Stimulated activated CD4-positive, alpha-beta T cell treated with anti-CD3 and anti-CD28 coated beads, TNF-alpha, amount 100 ng/mL, for 48 hours (primary cell): Measurements from ENCODE around the gene ZAP70.
"Not testable (repeated sequence)": the region's sequence is repeated elsewhere in the genome, so short reads cannot be mapped to it uniquely, and the experiment has no call there.

Source experiments
- DNase-seq, 3 donors: peaks; one replicate each; pipeline ENCODE4 v3.0.0-alpha.2; 2020; ENCODE audit warnings: low read depth in 3 of 3

Gene ZAP70

DNA sequence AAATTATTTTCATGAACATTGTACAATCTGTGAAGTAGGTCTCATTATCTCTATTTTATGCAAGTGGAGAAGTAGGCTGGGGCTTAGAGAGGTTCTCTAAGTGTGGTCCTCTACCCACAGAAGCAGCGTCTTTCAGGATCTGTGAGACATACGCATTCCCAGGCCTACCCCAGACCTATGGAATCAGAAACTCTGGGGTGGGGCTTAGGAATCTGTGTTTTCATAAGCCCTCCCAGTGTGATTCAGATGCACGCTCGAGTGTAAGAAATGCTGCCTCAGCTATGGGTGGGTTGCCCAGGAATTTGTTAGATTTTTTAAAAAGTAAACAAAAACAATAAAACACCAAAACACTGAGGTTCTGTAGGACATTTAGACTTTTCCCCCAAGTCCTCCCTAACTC is 14.8 kb upstream of the ZAP70 start:
- no peak for DNase-seq

DNA sequence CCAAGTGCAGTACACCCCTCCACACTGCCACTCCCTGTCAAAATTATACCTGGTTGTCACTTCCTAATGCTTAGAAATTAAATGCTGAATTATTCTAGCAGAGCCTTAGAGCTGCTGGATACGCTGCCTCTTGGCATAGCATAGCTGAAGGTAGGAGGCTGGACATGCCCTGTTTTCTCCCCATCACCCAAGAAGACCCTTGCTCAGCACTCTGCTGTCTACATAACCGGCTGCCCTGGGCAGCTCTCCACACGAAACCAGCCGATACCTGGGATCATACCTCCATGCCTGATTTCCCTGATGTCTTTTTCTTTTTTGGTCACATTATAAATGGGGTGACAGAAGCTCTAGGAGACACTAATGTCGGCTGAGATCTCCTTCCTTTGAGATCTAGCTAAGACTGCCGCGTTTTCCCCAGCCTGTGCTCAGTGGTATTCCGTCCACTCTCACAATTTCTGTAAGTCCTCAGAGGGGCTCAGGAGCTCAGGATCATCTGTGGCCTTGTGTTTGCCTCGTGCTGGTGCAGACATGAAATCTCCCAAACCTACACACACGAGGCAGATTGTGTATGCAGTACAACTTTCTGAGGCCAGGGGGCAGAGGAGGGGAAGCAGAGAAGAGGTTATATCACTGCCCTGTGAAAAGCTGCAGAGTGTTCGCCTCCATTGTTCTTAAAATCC is 13.5 kb upstream of the ZAP70 start:
- peak in 2 of 3 donors; percentile 43 to 50 for DNase-seq

DNA sequence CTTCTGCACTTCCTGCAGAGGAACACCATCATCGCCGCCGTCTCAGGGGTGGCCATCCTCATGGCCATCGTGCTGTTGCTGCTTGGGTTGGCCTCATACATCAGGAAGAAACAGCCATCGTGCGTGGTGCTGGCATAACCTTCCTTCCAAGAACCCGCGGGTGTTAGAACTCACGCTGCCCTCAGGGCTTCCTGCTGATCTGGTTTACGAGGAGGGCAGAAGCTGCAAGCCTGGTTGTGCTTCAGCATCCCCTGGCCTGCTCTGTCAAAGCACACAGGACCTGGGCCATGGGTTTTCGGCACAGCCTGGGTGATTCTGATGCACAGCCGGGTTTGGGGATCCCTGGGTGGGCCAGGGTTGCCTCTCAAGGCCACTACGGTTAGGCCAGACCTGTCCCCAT is 12.2 kb upstream of the ZAP70 start:
- no peak for DNase-seq

DNA sequence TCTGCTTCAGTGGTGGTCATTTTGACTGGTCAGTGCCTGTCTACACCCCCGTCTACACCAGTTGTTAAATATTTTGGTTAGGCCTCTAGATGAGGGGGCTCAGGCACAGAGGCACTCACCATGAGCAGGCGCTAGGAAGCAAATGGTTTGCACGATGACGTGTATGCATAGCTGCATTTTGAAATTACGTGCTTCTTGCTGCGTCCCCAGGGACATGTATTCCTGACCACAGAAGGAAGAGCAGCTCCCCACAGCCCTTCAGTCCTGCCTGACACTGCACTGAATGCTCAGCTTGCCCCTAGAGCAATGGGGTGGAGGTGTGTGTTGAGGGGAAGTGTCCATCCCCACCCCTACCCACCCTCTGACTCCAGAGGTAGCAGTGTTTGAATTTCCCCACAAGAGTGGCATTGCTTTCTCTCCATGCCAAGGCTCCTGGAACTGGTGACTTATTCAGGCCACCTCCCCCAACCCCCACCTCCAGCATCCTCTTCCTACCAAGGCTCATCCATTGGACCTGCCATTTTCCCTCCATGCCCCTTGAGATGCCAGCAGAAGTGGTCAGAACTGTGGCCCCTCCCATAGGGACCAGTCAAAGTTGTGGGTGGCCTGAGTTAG is 11.4 kb upstream of the ZAP70 start:
- no peak for DNase-seq

DNA sequence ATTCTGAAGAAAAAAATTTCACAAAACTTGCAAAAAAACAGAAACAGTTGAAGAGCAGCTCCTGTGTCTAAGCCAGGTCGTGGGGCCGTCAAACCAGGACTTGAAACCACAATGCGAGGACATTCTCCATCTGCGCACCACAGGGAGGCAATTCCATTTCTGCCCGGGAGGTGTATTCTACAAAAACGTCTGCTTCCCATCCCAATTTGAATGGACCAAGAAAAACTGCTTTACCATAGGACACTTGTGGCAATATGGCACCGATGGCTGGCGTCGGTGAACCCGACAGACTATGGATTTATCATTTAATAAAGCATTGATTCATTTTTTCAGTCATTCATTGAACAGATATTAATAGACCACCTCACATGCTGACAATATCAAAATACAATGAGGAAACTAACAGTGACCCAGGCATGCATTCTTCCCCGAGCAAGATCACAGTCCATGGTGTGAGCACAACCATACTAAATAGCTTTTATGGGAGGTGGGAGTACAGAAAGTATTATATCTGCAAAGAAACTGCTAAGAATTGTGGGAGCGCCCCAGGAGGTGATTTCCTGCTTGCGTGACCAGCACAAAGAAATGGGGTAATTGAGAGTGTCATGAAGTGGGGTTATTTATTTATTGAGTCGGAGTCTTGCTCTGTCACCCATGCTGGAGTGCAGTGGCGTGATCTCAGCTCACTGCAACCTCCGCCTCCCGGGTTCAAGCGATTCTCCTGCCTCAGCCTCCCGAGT is 10.5 kb upstream of the ZAP70 start:
- DNase-seq = no peak

DNA sequence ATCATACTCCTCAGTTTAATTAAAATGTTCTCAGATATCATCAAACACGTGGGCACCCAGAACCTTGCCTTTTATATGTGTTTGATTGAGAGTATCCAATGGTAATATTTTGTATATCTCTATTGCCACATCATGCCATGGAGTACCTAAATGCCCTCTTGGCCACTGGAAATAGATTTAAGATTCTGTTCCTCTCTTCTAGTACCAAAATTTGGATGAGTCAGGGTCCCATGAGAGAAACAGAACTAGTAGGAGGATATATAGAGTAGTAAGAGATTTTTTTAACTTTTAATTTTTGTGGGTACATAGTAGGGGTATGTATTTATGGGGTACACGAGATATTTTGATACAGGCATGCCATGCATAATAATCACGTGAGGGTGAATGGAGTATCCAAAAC is 9.6 kb upstream of the ZAP70 start:
- DNase-seq = no peak

DNA sequence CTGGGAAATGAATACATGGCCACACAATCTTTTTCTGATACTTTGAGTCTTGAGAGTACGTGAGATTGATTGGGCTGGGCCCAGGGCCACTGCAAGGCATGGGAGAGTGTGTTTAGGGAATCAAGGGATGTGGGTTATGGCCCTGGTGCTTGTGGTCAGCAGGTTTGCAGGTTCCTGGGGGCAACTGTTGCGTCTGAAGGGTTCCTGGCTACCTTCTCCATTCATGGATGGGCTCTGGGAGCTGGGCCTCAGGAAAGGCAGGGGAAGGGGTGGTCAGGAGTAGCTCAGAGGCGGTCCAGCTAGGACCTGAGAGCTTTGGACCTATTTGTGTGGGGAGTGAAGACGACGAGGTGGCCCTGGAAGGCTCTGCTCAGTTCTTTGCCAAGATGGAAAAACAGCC is 8.4 kb upstream of the ZAP70 start:
- DNase-seq = no peak

DNA sequence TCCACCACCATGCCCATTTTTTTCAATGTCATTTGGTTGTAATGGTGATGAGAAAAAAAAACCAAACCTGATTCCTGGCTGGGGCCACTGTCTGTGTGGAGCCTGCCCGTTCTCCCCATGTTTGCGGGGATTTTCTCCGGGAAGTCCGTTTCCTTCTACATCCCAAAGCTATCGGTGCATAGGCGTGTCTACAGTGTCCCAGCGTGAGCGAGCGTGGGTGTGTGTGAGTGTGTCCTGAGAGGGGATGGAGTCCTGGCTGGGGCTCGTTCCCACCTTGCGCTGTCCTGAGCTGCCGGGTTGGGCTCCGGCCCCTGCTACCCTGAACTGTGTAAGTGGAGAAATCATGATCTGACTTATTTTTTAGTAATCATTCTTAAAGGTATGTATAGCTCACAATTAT is 7.3 kb upstream of the ZAP70 start:
- DNase-seq = no peak

DNA sequence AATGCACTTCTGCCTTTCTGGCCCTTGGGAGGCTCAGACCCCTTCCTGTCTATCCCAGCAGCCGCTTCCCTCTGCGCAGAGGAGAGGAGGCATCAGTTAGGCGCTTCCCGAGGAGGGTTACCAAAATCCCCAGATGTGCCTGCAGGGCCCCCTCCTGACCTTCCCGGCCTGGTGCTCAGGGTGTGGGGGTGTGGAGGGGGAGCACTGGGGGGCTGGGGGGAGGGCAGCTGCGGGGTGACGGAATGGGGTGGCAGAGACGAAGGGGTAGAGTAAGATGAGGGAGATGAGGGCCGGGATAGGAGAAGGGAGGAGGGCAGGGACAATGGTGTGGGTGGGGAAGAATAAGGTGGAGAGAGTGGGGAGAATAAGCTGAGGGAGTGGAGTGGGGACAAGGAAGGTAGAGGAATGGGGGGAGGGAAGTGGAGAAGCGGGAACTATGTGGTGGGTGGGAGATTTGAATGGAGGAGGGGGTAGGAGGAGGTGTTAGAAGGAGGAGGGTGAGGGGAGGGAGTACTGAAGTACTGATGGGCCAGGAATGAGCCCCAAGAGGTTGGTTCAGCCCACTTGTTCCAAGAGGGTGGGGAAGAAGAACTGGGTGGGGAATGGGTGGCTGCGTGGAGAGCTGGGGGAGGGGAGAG is 6.5 kb upstream of the ZAP70 start:
- DNase-seq = no peak

DNA sequence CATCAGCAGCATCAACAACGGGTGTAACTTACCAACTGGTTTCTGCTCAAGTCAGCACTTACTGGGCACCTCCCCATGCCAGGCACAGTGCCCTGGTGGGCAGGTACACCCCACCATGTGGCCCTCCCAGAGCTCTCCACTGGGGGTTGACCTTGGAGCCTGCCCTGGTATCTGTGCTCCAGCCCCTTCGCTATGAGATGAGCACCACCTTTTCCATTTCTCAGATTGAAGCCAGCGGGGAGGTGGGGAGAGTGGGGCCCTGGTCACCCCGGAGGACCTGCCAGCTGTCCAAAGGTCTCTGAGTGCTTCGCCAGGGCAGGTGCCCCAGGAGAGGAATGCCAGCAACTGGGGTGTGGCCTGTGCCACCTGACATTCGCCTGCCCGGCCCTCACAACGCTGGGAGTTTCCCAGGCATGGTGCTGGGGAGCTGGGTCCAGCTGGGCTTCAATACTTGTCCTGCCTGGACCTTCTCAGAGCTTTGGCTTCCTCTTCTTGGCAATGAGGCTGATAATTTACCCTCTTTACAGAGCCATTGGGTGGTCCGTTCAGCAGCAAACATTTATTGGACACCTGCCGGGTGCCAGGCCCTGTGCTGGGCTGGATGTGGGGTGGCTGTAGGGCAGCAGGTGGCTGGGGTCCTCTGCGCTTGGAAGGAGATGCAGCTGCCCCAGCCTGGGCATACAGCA is 5.9 kb upstream of the ZAP70 start:
- DNase-seq = no peak

DNA sequence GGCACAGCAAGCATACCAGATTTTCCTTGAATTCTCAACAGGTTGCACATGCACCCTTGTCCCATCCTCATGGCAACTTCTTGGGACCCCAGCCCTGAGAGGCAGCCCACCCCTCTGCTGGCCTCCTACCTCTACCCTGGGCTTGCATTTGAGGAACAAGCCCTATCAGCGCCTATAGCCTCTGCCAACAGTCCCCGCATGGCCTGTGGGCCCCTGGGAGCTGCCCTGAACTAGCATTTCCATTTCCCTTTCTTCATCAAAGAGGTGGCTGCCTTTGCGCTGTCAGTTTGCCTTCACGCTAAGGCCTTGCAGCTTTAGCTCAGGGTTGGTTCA is 5.4 kb upstream of the ZAP70 start:
- no peak for DNase-seq

DNA sequence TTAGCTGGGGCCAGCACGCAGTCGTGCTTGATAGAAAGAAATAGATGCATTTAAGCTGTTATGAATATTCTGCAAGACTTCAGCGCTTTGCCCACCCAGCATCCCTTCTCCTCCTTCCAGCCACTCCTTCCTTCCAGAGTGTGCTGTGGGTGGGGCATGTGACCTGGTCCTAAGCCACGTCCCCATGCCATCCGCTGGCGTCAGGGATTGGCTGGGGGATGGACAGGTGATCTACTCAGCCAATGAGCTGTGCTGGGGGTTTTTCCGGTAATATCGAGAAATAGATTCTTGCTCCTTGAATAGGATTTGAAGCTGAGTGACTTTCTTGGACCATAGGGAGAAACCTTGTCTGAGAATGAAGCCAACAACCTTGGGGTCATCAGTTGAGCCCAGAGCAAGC is 4.8 kb upstream of the ZAP70 start:
- no peak for DNase-seq

DNA sequence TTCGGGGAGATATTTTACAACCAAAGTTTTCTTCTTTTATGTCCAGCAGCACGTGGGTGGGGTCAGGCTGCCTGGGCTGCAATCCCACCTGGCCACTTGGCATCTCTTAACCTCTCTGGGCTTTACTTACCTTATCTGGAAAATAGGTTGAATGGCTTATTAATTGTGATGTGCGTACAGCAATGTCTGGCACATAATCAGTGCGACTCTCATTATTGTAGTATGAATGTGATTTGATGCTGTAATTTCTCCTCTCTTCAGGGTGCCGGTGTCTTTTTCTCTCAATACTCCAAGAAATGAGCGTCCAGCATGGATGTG is 2.0 kb upstream of the ZAP70 start:
- DNase-seq = no peak

DNA sequence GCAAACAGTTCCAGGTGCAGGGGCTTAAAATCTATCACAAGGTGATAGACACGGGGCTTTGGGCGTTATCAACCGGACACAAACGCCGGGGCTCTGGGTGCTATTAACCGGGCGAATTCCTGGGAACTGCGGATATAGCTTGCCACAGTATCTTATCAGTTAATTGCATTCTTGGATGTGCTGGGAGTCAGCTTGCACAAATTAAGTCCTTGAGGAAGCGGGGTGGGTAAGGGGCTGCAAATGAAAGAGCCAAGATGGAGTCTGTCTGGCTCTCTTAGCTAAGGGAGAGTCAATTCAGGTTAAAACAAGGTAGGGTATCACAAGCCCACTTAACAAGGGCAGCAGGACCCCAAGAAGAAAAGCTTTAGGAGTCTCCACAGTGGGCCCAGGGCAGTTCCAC is 1.2 kb upstream of the ZAP70 start:
- not testable (repeated sequence) for DNase-seq

DNA sequence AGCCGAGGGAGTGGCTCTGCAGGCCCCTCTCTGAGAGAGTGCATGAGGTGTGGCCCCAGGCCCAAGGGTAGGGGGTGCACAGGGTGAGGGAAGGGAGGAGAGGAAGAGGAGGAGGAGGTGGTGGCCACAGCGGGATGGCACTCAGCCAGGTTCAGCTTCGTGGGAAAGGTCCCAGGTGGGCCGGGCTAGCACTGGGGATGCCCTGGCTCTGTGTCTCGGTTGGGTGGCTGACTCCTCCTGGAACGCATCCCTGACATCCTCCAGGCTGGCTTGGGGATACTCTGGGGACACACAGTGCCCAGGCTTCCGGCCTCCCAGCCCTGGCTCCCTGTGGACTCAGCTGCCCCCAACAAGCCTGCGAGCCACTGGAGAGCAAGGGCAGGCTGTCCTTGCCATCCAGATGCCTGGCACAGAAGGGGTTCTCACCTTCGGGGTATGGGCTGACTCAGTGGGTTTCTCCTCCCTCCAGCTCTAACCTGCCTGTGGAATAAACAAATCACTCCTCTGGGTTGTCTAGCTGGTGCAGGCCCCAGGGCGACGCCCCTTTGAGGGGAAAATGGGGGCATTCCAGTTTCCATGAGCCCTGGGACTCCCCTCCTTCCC is 582 bp upstream of the ZAP70 start:
- DNase-seq = no peak

DNA sequence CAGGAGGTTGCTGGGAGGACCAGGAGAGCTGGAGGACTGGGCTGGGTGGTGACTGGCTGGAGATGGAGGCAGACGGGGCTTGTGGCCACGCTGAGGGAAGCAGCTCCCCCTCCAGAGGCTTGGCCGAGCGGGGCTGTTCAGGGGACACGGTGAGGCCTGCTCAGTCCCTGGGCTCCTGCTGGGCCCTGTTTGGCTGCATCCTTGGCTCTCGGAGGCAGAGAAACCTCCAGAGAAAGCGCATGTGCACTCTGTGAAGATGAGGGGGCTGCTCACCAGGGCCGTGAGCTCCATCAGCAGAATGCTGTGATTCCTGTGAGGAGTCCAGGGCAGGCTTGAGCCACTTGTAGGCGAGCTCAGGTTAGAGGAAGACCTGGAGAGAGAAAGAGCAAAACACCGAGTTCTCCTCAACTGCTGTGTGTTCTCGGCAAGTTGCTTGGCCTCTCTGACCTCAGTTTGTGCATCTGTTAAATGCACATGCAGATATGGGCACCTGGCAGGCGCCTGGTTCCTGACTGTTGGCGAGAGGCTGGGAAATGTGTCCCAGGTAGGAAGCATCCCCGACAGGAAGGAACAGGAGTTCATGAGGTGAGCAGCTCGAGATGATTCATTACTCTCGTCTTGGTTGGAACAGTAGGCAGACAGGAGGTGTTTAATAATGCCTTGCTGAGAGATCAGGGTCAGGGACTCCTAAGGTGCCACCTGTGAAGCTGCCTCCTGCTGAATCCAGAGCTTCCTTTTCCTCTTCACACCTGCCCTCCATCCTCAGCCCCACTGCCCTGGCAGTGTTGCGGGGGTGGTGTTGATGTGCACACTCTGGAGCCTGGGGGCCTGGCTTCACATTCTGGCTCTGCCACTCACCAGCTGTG is 941 bp downstream of the ZAP70 start:
- no peak for DNase-seq

DNA sequence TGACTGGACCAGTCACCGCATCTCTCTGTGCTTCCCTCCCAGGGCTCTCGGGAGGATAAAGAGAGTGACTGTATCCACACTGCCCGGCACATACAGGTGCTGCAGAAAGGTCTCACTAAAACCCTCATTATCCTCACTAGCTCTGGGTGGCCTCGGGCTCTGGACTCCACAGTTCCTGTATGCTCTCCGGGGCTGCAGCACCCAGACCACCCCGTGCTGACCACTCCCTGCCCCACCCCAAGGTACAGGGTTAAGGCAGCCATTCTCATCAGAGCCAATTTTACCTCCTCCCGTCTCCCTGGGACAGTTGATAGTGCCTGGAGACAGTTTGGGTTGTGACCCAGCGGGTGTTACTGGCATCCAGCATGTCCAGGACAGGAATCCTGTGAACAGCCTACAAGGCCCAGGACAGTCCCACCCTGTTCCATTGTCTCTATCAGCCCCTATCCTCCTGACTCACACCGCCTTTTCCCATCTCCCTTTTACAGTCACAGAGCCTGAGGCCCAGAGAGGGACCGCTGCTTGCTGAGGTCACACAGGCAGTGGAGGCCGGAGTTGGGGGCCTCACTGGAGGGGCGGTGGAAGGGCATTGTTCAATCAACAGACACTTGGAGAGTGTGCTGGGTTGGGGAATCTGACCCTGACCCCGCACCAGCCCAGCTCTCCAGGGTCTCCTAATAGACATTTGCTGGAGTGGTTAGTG is 1.7 kb downstream of the ZAP70 start:
- no peak for DNase-seq

DNA sequence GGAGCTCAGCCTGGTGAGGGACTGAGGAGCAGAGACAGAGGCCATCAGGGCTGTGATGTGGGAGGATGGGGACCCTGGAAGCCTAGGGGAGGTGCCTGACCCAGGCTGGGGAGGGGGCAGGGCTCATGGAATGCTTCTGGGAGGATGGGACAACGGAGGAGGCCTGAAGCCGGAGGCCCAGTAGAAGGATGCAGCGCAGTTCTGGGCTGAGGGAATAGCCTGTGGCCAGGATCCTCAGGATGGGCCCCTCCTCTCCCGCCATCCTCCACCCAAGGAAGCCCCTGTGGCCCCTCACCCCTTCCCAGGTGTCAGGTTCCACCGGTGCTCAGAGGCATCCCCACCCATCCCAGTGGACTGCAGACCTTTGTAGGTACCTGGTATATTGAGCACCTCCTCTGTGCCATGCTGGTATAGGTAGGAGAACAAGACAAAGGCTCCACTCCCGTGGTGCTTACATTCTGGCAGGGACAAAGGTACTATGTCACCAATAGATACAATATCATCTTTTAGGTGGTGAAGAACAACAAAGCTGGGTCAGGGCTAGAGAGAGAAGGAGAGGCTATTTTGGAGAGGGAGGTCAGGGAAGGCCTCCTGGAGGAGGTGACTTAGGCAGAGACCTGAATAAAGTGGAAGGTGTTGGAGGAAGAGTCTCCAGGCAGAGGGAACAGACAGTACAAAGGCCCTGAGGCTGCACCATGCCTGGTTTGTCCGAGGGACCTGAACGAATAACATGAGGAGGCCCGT is 2.7 kb downstream of the ZAP70 start:
- DNase-seq = no peak

DNA sequence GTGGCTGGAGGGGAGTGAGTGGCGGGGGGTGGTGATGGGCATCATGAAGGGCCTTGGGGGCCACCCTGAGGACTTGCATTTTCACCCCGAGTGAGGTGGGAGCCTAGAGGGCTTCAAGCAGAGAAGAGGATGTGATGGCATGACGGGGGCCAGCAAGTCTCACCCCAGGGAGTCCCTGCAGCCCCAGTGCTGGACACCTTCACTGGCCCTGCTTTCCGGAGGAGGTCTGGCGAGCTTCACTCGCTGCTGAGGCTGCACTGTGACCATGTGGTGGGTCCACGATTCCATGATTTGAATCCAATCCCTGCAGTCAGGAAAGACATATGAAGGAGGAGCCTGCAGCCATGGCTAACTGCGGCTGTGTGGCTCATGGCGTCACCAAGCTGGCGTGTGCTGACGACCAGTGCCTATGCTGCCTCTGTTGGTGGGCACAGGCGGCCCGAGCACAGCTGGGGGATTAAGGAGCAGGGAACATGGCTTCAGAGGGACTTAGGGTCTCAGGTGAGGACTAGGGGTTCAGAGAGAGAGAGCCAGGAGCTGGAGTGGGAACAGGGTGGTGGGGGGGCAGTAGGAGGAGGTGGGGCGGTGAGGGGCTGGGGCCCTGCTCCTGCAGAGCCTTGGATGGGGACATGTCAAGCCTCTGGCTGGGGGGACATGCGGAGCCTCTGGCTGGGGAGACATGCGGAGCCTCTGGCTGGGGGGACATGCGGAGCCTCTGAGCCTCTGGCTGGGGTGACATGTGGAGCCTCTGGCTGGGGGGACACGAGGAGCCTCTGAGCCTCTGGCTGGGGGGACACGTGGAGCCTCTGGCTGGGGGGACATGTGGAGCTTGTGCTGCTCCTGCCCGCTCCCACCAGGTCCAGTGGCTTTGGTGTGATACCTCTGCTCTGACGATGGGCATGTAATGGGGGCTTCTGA is 3.6 kb downstream of the ZAP70 start:
- no peak for DNase-seq
